Adipose tissue (tissue), 3 donors: ENCODE data around the gene SMIM14. TPM values are rescaled to one million over a fixed set of nuclear protein-coding genes. Genes with fewer than 3 reads are reported as not detected.
"Not testable (repeated sequence)": the region's sequence is repeated elsewhere in the genome, so short reads cannot be mapped to it uniquely, and the experiment has no call there.

ENCODE experiments used
- H3K27ac ChIP-seq: one replicate; pipeline ENCODE4 v1.5.1; 2013; ENCODE audit warnings: low read depth, low read length
- WGBS, 3 donors: extraction: QIAGEN DNeasy Blood & Tissue Kit; methylation state at CpG; one replicate each; pipeline ENCODE4 v1.1.7; 2013; 5-methylcytosine and 5-hydroxymethylcytosine counted together
- polyA plus RNA-seq, 3 donors: library from polyadenylated mRNA; stranded (reverse); fragments of 200-250 nt; gene quantifications; one replicate each; pipeline ENCODE4 v1.2.3, GENCODE V29; 2013
- donor health status: healthy with polysubstance abuse.
- donor health status: Bipolar disorder and iron deficiency.
- donor health status: healthy.

Gene SMIM14
- 10 to 100 TPM; 15.7 to 47.2 (median 25.3) TPM for polyA plus RNA-seq

- WGBS, 3 donors = 0 to 1% (median 0%) methylated on average over 71 to 75 of the region's 75 CpGs
- H3K27ac ChIP-seq = peak within 1 kb of the TSS; percentile 76
Measured at GRCh38 chr4:39638354-39639239, at the start of gene SMIM14. Gene SMIM14 (minus strand): TSS chr4:39638865. CDS start chr4:39605145, 33,720 bp downstream.

GRCh38 chr4:39687014-39687413 lies 48.3 kb upstream of the SMIM14 start:
- H3K27ac ChIP-seq = no peak overlapping the region

- no peak overlapping the region for H3K27ac ChIP-seq
- 0% methylated on average over 1 of the region's 1 CpG for WGBS, 3 donors
Measured at GRCh38 chr4:39685990-39686389, 47.3 kb upstream of the SMIM14 start.

GRCh38 chr4:39682138-39682537 lies 43.5 kb upstream of the SMIM14 start:
- no peak overlapping the region for H3K27ac ChIP-seq
- WGBS, 3 donors = 65 to 78% (median 75%) methylated on average over 2 of the region's 2 CpGs

- WGBS, 3 donors = 77 to 98% (median 91%) methylated on average over 2 of the region's 2 CpGs
- not testable (repeated sequence) for H3K27ac ChIP-seq
Measured at GRCh38 chr4:39681003-39681402, 42.3 kb upstream of the SMIM14 start.

GRCh38 chr4:39675681-39676080 lies 37.0 kb upstream of the SMIM14 start:
- WGBS, 3 donors = 94 to 98% (median 97%) methylated on average over 10 of the region's 10 CpGs
- H3K27ac ChIP-seq = not testable (repeated sequence)

GRCh38 chr4:39670296-39670695 lies 31.6 kb upstream of the SMIM14 start:
- 71 to 86% (median 83%) methylated on average over 1 of the region's 1 CpG for WGBS, 3 donors
- H3K27ac ChIP-seq = not testable (repeated sequence)

- no peak overlapping the region for H3K27ac ChIP-seq
- 53 to 77% (median 55%) methylated on average over 2 of the region's 2 CpGs for WGBS, 3 donors
Measured at GRCh38 chr4:39668887-39669286, 30.2 kb upstream of the SMIM14 start.

- 27 to 49% (median 45%) methylated on average over 1 of the region's 1 CpG for WGBS, 3 donors
- no peak overlapping the region for H3K27ac ChIP-seq
Measured at GRCh38 chr4:39667706-39668105, 29.0 kb upstream of the SMIM14 start.

GRCh38 chr4:39664828-39665731 lies 26.4 kb upstream of the SMIM14 start:
- 61 to 82% (median 71%) methylated on average over 3 of the region's 3 CpGs for WGBS, 3 donors
- no peak overlapping the region for H3K27ac ChIP-seq

GRCh38 chr4:39662683-39663082 lies 24.0 kb upstream of the SMIM14 start:
- 76 to 89% (median 86%) methylated on average over 7 of the region's 7 CpGs for WGBS, 3 donors
- no peak overlapping the region for H3K27ac ChIP-seq

- H3K27ac ChIP-seq = no peak overlapping the region
- 92 to 96% (median 95%) methylated on average over 6 of the region's 6 CpGs for WGBS, 3 donors
Measured at GRCh38 chr4:39660757-39661156, 22.1 kb upstream of the SMIM14 start.

- H3K27ac ChIP-seq = no peak overlapping the region
- WGBS, 3 donors = 82 to 86% (median 83%) methylated on average over 6 of the region's 6 CpGs
Measured at GRCh38 chr4:39660045-39660444, 21.4 kb upstream of the SMIM14 start.

GRCh38 chr4:39658756-39659155 lies 20.1 kb upstream of the SMIM14 start:
- no peak overlapping the region for H3K27ac ChIP-seq
- 81 to 95% (median 87%) methylated on average over 3 of the region's 3 CpGs for WGBS, 3 donors

- 88 to 89% (median 89%) methylated on average over 6 of the region's 6 CpGs for WGBS, 3 donors
- H3K27ac ChIP-seq = no peak overlapping the region
Measured at GRCh38 chr4:39657465-39657864, 18.8 kb upstream of the SMIM14 start.

GRCh38 chr4:39656638-39657037 lies 18.0 kb upstream of the SMIM14 start:
- 90 to 95% (median 94%) methylated on average over 5 of the region's 5 CpGs for WGBS, 3 donors
- H3K27ac ChIP-seq = not testable (repeated sequence)

- H3K27ac ChIP-seq = no peak overlapping the region
- WGBS, 3 donors = 48 to 72% (median 63%) methylated on average over 3 of the region's 3 CpGs
Measured at GRCh38 chr4:39655876-39656275, 17.2 kb upstream of the SMIM14 start.

- H3K27ac ChIP-seq = no peak overlapping the region
Measured at GRCh38 chr4:39655211-39655610, 16.5 kb upstream of the SMIM14 start.

- WGBS, 3 donors = 95 to 100% (median 97%) methylated on average over 4 of the region's 4 CpGs
- H3K27ac ChIP-seq = not testable (repeated sequence)
Measured at GRCh38 chr4:39651586-39651985, 12.9 kb upstream of the SMIM14 start.
